Measurements from ENCODE around the gene SPSB3.

Gene SPSB3

DNA sequence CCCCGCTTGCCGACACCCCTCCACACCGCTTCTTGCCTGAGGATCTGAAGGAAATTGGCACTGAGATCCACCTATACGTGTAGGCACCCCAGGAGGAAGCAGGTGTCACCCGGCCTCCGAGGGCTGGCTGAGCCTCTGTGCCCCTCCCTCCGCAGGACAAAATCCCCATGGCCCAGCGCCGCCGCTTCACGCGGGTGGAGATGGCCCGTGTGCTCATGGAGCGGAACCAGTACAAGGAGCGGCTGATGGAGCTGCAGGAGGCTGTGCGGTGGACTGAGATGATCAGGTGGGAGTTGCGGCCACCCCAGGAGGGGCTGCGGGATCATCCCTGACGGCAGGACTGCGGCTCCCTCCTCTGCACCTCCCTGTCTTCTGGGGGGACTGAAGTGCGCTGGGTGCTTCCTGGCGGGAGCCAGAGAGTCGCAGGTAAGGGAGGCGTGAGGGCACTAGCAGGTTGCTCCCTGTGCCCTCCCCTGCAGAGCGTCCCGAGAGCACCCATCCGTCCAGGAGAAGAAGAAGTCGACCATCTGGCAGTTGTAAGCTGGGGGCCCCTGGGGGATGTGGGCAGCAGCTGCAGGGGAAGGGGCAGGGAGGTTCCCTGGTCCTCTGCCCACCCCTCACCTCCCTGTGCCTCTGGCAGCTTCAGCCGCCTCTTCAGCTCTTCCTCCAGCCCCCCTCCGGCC lies 20.0 kb downstream of the SPSB3 start:
- H3K9me3 ChIP-seq (ENCODE audit: control insufficient read depth, insufficient read depth, low read length) = no peaks in the 10 kb centered on the region
- no peaks in the 10 kb centered on the region; the same call in 1 of the 2 replicates for H3K4me1 ChIP-seq (ENCODE audit: insufficient read depth, low read length)
- H3K9ac ChIP-seq (ENCODE audit: low read depth, low read length) = no peak overlapping the region
- no peaks in the 10 kb centered on the region for H3K36me3 ChIP-seq (ENCODE audit: insufficient read depth, low read length)

DNA sequence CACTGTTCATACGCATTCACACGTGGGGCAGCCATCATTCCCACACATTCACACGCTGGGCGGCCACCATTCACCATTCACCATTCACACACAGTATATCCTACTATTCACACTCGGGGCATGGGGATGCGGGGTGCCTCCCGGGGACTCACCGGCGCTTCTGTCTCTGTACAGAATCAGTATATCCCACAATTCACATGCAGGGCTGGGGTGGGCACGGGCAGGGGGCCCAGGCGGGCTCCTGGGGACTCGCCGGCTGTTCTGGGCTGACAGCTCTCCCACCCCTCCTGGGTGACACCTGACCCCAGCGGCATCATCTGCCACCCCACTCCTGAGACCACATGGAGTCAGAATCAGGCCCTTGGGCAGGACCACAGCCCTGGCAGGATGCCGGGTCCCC lies 20.6 kb downstream of the SPSB3 start:
- no peak overlapping the region for H3K9ac ChIP-seq (ENCODE audit: low read depth, low read length)
- H3K9me3 ChIP-seq (ENCODE audit: control insufficient read depth, insufficient read depth, low read length) = no peaks in the 10 kb centered on the region
- H3K36me3 ChIP-seq (ENCODE audit: insufficient read depth, low read length) = no peaks in the 10 kb centered on the region
- no peaks in the 10 kb centered on the region; the same call in 1 of the 2 replicates for H3K4me1 ChIP-seq (ENCODE audit: insufficient read depth, low read length)

DNA sequence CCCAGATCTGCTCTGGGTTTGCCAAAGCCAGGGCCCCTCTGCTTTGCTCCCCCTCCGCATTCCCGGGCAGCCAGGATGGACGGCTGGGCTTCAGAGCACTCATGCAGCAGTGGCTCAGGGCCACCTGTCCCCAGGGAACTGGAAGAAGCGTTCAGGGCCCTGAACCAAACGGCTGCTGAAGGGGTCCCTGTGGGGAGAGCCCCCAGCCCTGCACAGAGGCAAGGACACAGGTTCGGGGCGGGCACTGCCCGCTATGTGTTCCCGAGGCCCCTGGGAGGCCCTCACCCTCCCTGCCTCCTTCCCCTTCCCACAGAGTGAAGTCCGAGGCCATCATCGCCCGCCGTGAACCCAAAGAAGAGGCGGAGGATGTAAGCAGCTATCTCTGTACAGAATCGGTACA lies 21.5 kb downstream of the SPSB3 start:
- Histone ChIP-seq H3K36me3 (ENCODE audit: insufficient read depth, low read length) (no peaks in the 10 kb centered on the region), H3K9me3 (ENCODE audit: control insufficient read depth, insufficient read depth, low read length) (no peaks in the 10 kb centered on the region), H3K4me1 (ENCODE audit: insufficient read depth, low read length) (no peaks in the 10 kb centered on the region; the same call in 1 of the 2 replicates), H3K9ac (ENCODE audit: low read depth, low read length) (no peak overlapping the region)

DNA sequence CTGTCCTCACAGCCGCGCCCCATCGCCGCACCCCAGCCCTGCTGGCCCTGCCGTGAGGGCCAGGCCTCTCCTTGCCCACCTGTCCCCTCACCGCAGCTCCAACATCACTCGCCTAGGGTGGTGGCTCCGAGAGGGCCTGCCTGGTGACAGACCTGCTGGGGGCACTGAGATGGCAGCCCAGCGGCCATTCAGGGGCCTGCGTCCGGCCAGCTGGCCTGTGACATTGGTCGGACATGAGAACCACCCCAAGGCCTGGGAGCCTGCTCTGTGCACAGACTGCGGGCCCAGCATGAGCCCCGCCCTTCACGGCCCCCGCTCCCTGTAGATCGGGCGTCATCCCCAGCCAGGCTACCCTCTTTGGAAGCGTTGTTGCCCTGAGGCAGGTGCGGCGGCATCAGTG lies 22.9 kb downstream of the SPSB3 start:
- Histone ChIP-seq H3K9me3 (ENCODE audit: control insufficient read depth, insufficient read depth, low read length) (no peaks in the 10 kb centered on the region), H3K36me3 (ENCODE audit: insufficient read depth, low read length) (no peaks in the 10 kb centered on the region), H3K4me1 (ENCODE audit: insufficient read depth, low read length) (no peaks in the 10 kb centered on the region; the same call in 1 of the 2 replicates), H3K9ac (ENCODE audit: low read depth, low read length) (no peak overlapping the region)

DNA sequence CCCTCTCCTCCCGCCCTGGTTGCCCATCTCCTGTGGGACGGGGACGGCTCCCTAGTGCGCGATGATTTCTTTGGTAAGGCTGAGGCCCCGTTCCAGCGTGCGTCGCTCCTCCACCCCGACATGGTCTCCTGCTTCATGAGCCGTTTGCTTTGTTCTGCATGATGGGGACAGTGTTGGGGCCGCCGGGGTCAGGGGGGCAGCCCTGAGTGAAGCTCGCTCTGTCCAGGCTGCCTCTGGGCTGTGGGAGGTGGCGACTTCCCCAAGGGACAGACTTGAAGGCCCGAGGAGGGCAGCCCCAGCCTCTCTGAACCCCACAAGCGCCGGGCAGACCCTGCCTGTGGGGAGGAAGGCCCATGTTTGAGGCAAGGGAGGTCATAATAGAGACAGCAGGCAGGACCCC lies 23.4 kb downstream of the SPSB3 start:
- H3K9ac ChIP-seq (ENCODE audit: low read depth, low read length) = no peak overlapping the region
- H3K36me3 ChIP-seq (ENCODE audit: insufficient read depth, low read length) = no peaks in the 10 kb centered on the region
- no peaks in the 10 kb centered on the region for H3K9me3 ChIP-seq (ENCODE audit: control insufficient read depth, insufficient read depth, low read length)
- H3K4me1 ChIP-seq (ENCODE audit: insufficient read depth, low read length) = no peaks in the 10 kb centered on the region; the same call in 1 of the 2 replicates

DNA sequence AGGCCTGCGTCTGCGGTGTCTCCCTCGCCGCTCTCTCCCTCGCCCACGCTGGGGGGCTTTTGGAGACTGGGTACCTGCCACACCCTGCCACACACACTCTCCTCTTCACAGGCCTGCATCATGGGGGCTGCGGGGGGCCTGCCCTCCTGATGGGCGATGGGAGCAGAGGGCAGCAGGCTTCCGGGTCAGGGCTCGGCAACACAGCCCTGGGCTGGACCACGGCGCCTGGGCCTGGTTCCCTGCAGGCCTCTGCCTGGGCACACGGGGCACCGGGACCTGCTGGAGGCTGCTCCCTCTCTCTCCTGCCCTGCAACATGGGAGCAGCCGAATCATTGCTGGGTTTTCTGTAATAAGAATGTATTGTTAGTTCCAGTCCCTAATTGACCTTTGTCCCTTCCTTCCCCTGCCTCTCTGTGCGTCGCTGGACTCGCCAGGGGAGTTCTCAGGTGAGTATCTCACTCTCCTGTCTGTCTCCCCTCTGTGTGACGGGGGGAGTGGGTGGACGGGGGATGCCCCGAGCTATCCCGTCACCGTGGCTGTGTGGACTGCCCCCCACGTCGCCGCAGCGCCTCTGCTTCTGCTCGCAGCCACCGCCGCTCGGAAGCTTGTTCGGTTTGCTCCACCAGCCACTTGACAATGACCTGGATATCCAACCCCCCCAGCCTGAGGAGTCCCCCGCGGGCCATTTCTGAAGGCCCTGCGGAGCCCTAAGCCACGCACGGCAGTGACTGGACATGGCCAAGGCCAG lies 24.5 kb downstream of the SPSB3 start:
- no peaks in the 10 kb centered on the region; the same call in 1 of the 2 replicates for H3K4me1 ChIP-seq (ENCODE audit: insufficient read depth, low read length)
- no peaks in the 10 kb centered on the region for H3K36me3 ChIP-seq (ENCODE audit: insufficient read depth, low read length)
- H3K9ac ChIP-seq (ENCODE audit: low read depth, low read length) = no peak overlapping the region
- H3K9me3 ChIP-seq (ENCODE audit: control insufficient read depth, insufficient read depth, low read length) = no peaks in the 10 kb centered on the region

DNA sequence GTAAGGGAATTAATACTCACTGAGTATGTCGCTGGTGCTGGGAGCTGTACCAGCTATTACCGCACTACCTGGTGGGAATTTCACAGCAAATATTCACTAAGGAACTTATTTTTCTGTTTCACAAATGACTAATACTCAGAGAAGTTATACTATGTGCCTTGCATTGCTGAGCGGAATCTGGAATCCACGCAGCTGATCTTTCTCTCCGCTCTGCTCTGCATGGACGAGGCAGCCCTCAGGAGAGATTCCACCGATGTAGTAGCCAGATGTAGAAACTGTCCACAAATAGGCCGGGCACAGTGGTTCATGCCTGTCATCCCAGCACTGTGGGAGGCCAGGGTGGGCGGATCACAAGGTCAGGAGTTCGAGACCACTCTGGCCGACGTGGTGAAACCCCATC lies 28.2 kb downstream of the SPSB3 start:
- no peaks in the 10 kb centered on the region for H3K36me3 ChIP-seq (ENCODE audit: insufficient read depth, low read length)
- no peaks in the 10 kb centered on the region for H3K4me1 ChIP-seq (ENCODE audit: insufficient read depth, low read length)
- no peak overlapping the region for H3K9ac ChIP-seq (ENCODE audit: low read depth, low read length)
- H3K9me3 ChIP-seq (ENCODE audit: control insufficient read depth, insufficient read depth, low read length) = no peaks in the 10 kb centered on the region

DNA sequence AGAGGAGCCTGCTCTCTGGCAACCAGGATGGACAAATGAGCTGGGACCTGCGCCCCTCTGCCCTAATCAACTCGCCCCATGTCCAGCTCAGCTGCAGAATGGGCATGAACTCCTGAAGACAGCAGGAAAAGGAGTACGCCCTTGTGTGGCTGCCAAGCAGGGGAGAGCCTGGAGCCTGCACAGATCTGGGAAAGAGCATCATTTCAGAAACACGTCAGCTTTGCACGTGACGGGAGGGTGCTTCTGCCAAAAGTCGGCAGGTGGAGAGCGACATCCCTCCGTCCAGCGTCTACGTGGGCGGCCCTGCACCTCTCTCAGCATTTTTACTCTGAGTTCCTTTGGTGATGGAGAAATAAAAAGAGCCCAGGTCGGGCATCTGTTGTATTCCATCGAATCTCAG lies 29.5 kb downstream of the SPSB3 start:
- Histone ChIP-seq H3K4me1 (ENCODE audit: insufficient read depth, low read length) (no peaks in the 10 kb centered on the region), H3K9me3 (ENCODE audit: control insufficient read depth, insufficient read depth, low read length) (no peaks in the 10 kb centered on the region), H3K36me3 (ENCODE audit: insufficient read depth, low read length) (peaks cover 6% of the 10 kb centered on the region; the same call in 1 of the 2 replicates), H3K9ac (ENCODE audit: low read depth, low read length) (no peak overlapping the region)

DNA sequence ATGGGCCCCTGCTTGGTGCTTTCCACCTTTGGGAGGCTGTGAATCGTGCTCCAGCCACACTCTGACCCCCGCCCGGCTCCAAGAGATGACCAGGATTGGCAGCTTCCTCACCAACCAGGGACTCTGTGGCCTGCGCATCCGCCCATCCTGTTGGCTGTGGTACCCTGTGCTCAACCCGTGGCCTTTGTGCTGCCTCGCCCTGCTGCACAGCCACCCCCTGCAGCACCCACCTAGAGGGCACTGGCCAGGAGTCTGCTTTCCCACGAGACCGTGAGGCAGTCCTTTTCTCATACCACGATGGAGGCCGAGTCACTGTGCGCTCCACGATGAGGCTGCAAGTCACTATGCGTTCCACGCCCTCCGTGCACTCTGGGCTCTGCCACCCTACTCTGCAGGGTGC lies 30.4 kb downstream of the SPSB3 start:
- Histone ChIP-seq H3K4me1 (ENCODE audit: insufficient read depth, low read length) (no peaks in the 10 kb centered on the region), H3K9ac (ENCODE audit: low read depth, low read length) (no peak overlapping the region), H3K9me3 (ENCODE audit: control insufficient read depth, insufficient read depth, low read length) (no peaks in the 10 kb centered on the region), H3K36me3 (ENCODE audit: insufficient read depth, low read length) (peaks cover 6% of the 10 kb centered on the region; the same call in 1 of the 2 replicates)

DNA sequence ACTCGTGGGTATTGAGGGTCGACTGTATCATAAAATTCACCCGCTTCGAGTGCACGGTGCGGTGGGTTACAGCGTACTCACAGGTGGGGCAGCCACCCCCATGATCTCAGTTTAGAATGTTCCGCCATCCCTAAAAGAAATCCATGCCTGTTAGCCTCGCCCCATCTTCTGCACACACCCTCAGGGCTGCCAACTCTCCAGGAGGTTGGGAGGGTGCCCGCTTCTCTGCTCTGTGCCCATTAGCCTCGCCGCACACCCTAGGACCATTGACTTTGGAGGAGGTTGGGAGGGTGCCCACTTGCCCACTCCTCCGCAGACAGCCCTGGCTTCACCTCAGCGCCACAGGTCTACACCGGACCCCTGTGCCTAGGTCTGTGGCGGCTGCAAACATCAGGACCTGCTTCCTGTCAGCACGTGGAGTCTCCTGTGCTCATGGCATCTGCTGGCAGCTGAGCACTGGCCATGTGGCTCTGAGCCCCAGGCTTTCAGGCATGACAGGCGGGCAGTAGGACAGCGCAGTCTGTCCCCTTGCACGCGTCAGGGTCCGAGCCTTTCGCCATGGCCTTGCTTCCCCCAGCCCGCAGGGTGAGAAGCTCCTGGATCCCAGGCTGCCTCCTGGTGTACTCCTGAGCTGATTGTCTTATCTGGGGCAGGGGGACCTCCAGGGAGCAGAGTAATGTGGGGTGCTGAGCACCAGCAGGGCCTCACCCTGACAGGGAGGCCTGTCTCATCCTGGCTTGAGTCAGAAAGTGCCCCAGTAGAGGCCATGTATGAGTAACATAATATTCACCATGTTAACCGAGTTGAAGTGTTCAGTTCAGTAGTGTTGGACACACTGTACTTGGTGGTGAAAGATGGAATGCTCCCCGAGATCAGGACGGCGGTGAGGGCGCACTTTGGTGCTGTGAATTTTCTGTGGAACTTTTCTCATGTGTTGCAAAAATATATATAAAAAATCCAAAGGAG lies 32.9 kb downstream of the SPSB3 start:
- Histone ChIP-seq H3K4me1 (ENCODE audit: insufficient read depth, low read length) (peaks cover 5% of the 10 kb centered on the region; the same call in 1 of the 2 replicates), H3K9ac (ENCODE audit: low read depth, low read length) (no peak overlapping the region), H3K36me3 (ENCODE audit: insufficient read depth, low read length) (peaks cover 6% of the 10 kb centered on the region; the same call in 1 of the 2 replicates), H3K9me3 (ENCODE audit: control insufficient read depth, insufficient read depth, low read length) (no peaks in the 10 kb centered on the region)

DNA sequence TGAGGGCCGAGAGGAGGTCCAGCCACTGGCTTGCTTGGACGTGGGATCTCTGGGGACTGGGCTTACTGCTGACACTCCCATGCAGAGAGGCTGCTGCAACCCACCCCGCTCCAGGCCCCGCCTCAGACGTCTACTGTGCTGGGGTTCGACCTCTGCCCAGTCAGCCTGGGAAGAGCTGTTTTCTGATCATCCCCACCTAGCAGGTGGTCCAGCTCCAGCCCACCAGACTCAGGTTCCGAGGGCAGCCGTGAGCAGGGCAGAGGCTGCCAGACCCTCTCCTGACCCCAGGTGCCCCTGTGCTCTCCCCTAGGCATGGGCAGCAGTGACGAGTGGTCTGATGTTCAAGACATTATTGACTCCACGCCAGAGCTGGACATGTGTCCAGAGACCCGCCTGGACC lies 34.4 kb downstream of the SPSB3 start:
- Histone ChIP-seq H3K9ac (ENCODE audit: low read depth, low read length) (no peak overlapping the region), H3K4me1 (ENCODE audit: insufficient read depth, low read length) (peaks cover 5% of the 10 kb centered on the region; the same call in 1 of the 2 replicates), H3K36me3 (ENCODE audit: insufficient read depth, low read length) (peaks cover 6% of the 10 kb centered on the region; the same call in 1 of the 2 replicates), H3K9me3 (ENCODE audit: control insufficient read depth, insufficient read depth, low read length) (no peaks in the 10 kb centered on the region)

DNA sequence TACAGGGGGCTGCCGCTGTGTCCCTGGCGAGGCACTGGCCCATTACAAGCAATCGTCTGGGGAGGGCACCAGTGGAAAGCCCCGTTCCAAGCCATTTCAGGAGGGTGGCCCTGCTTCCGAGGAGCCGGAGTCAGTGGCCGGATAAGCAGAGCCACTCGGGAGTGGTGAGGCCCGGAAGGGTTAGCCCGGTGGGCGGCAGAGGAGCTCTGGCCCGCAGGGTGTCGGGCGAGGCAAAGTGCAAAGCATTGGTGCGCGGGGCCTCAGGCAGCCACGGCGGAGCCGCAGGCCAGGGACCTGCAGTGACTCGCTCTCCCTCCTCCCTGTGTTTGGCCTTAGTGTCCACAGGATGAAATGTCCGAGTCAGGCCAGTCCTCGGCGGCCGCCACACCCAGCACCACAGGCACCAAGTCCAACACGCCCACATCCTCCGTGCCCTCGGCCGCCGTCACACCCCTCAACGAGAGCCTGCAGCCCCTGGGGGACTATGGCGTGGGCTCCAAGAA lies 35.6 kb downstream of the SPSB3 start:
- Histone ChIP-seq H3K9ac (ENCODE audit: low read depth, low read length) (no peak overlapping the region), H3K36me3 (ENCODE audit: insufficient read depth, low read length) (peaks cover 6% of the 10 kb centered on the region; the same call in 1 of the 2 replicates), H3K4me1 (ENCODE audit: insufficient read depth, low read length) (peaks cover 5% of the 10 kb centered on the region; the same call in 1 of the 2 replicates), H3K9me3 (ENCODE audit: control insufficient read depth, insufficient read depth, low read length) (no peaks in the 10 kb centered on the region)

DNA sequence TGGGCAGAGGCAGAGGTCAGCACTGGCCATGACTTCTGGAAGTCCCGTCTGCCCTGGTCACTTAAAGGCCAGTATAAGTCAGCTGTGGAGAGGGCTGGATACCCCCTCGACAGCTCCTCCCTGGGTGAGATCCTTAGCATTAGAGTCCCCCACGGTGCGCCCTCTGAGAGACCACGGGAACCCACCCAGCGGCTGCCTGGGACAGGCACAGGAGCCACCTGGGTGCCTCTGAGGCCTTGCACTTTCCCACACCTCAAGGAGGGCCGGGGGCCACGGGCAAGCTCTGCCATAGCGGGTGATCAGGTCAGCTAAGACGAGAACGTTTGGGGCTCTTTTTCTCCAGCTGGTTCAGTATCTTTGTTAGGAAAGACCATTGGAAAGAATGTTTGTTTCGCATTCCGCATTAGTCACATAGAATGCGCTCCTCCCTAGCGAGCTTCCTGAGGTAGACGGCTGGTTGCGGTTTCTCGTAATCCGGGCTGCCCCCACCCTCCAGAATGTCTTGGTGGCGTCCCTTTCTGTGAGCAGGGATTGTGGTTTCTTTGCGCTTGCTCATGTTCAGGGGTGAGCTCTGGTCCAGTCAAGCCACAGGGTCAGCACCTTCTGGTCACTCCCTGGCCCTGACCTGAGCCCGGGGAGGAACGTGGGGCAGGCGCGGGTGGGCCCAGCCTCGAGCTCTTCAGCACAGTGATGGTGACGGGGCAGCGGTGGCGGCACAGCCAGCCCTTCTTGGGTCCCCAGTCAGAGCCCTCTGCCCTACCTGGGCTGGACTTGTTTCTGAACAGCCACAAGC lies 36.3 kb downstream of the SPSB3 start:
- Histone ChIP-seq H3K9me3 (ENCODE audit: control insufficient read depth, insufficient read depth, low read length) (no peaks in the 10 kb centered on the region), H3K9ac (ENCODE audit: low read depth, low read length) (no peak overlapping the region), H3K4me1 (ENCODE audit: insufficient read depth, low read length) (peaks cover 5% of the 10 kb centered on the region; the same call in 1 of the 2 replicates), H3K36me3 (ENCODE audit: insufficient read depth, low read length) (peaks cover 6% of the 10 kb centered on the region; the same call in 1 of the 2 replicates)

Measured in ES-I3 (cell line).